Osteoblast (primary cell): ENCODE data around the gene IL6ST. TPM values are rescaled to one million over a fixed set of nuclear protein-coding genes. Genes with fewer than 3 reads are reported as not detected.

Experiments used
- DNase-seq: peaks from one replicate; pipeline ENCODE4 v3.0.0; 2011; ENCODE audit warnings: low spot score, mixed read lengths; ENCODE audit not compliant: insufficient read length; ENCODE audit errors: missing footprints
- H2AFZ ChIP-seq: 2 replicates; pipeline ENCODE4 v1.6.0; 2011; ENCODE audit warnings: mild to moderate bottlenecking, low read length
- H3K27ac ChIP-seq: 2 replicates; pipeline ENCODE4 v1.5.1; 2011; ENCODE audit warnings: mild to moderate bottlenecking, low read depth, low read length, moderate library complexity
- H3K27me3 ChIP-seq: 2 replicates; pipeline ENCODE4 v1.6.0; 2012; ENCODE audit warnings: mild to moderate bottlenecking, control low read depth, inconsistent platforms, low read length, moderate library complexity; ENCODE audit not compliant: insufficient read depth
- H3K36me3 ChIP-seq: 2 replicates; pipeline ENCODE4 v1.5.1; 2011; ENCODE audit warnings: mild to moderate bottlenecking, low read length, control low read depth, moderate library complexity; ENCODE audit not compliant: insufficient read depth
- H3K4me1 ChIP-seq: 2 replicates; pipeline ENCODE4 v1.5.1; 2011; ENCODE audit warnings: mild to moderate bottlenecking, low read length, control low read depth, moderate library complexity; ENCODE audit not compliant: insufficient read depth
- H3K4me2 ChIP-seq: 2 replicates; pipeline ENCODE4 v1.6.0; 2011; ENCODE audit warnings: mild to moderate bottlenecking, low read length; ENCODE audit not compliant: insufficient read depth
- H3K4me3 ChIP-seq: fragments of 200-600 bp; sonication (generic); 3 replicates; pipeline ENCODE4 v1.5.1; 2012; ENCODE audit warnings: mild to moderate bottlenecking, low read length, inconsistent platforms; ENCODE audit not compliant: insufficient read depth
- H3K79me2 ChIP-seq: 2 replicates; pipeline ENCODE4 v1.6.0; 2012; ENCODE audit warnings: mild to moderate bottlenecking, low read length, control low read depth, inconsistent platforms; ENCODE audit not compliant: insufficient read depth
- H3K9me3 ChIP-seq: 2 replicates; pipeline ENCODE4 v1.5.1; 2011; ENCODE audit warnings: low read depth, low read length, control low read depth
- H4K20me1 ChIP-seq: 2 replicates; pipeline ENCODE4 v1.6.0; 2012; ENCODE audit warnings: mild to moderate bottlenecking, low read length, control low read depth; ENCODE audit not compliant: insufficient read depth
- total RNA-seq: library from RNA; depleted of rRNA; stranded (reverse); fragments of >200 nt; gene quantifications from 2 replicates; pipeline ENCODE4 v1.2.3, GENCODE V29; 2012
- TF ChIP-seq, protein P1 (sequence below): IDR thresholded peaks from 2 replicates; pipeline ENCODE4 v1.5.1; 2011; ENCODE audit warnings: mild to moderate bottlenecking, low read depth, low read length, moderate library complexity; ENCODE audit errors: extremely low read depth

The IL6ST gene
- total RNA-seq, 1 donor = 804 TPM

DNA sequence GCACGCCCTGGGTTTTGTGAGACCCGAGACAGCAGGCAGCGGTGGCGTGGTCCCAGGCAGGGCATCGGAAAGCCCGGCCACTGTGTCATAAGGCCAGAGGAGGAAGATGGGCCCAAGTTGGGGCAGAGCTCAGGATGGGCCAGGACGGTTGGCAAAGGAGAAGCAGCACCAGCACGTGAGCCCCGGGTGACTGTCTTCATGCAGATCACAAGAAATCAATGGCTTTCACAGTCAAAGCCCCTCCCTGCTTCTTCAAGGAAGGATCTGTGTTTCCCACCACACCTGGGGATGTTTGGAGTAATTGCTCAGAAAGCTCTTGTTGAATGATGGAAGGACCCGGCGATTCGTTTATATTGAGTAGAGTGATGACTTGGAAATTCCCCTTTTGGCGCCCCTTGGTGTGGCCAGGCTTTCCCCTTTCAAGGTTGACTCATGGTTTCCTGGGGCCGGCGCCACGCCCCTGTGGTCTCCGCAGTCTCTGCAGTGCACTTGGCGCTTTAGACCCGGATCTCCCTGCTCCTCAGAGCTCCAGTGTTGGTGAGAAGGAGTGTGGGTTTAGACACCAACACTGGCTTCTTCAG lies 91.6 kb downstream of the IL6ST start:
- no peaks in the 10 kb centered on the region for H3K27me3 ChIP-seq
- no peaks in the 10 kb centered on the region for H3K79me2 ChIP-seq
- H2AFZ ChIP-seq = no peak overlapping the region
- H3K4me2 ChIP-seq = no peak overlapping the region
- peaks cover 30% of the 10 kb centered on the region for H3K4me1 ChIP-seq
- no peak overlapping the region for H3K4me3 ChIP-seq
- H4K20me1 ChIP-seq = no peaks in the 10 kb centered on the region
- H3K27ac ChIP-seq = no peak overlapping the region
- H3K36me3 ChIP-seq = no peaks in the 10 kb centered on the region
- DNase-seq = peak; percentile 53
- TF ChIP-seq, protein P1, sequence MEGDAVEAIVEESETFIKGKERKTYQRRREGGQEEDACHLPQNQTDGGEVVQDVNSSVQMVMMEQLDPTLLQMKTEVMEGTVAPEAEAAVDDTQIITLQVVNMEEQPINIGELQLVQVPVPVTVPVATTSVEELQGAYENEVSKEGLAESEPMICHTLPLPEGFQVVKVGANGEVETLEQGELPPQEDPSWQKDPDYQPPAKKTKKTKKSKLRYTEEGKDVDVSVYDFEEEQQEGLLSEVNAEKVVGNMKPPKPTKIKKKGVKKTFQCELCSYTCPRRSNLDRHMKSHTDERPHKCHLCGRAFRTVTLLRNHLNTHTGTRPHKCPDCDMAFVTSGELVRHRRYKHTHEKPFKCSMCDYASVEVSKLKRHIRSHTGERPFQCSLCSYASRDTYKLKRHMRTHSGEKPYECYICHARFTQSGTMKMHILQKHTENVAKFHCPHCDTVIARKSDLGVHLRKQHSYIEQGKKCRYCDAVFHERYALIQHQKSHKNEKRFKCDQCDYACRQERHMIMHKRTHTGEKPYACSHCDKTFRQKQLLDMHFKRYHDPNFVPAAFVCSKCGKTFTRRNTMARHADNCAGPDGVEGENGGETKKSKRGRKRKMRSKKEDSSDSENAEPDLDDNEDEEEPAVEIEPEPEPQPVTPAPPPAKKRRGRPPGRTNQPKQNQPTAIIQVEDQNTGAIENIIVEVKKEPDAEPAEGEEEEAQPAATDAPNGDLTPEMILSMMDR = no peak
- no peaks in the 10 kb centered on the region for H3K9me3 ChIP-seq

DNA sequence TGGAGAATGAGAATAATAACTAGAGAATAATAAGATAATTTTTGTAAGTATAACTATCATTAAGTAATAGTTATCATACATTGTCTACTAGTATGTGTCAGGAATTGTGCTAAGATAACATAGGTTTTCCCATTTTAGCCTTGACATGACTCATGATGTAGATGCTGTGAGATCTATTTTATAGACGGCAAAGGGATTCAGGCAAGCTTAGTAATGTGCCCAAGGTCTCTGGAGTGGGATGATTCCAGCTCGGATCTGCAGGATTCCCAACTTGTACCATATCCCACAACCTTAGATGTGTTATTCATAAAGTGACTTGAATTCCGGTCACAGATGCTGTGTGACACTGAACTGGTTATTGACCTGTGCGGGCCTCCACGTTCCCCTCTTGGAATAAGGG lies 92.1 kb downstream of the IL6ST start:
- Histone ChIP-seq H3K4me2 (no peak overlapping the region), H3K36me3 (no peaks in the 10 kb centered on the region), H3K4me1 (peaks cover 32% of the 10 kb centered on the region), H2AFZ (no peak overlapping the region), H3K4me3 (no peak overlapping the region), H3K9me3 (no peaks in the 10 kb centered on the region), H3K79me2 (no peaks in the 10 kb centered on the region), H3K27me3 (no peaks in the 10 kb centered on the region), H4K20me1 (no peaks in the 10 kb centered on the region), H3K27ac (no peak overlapping the region)
- TF ChIP-seq, protein P1 = no peak
- DNase-seq = peak; percentile 61

DNA sequence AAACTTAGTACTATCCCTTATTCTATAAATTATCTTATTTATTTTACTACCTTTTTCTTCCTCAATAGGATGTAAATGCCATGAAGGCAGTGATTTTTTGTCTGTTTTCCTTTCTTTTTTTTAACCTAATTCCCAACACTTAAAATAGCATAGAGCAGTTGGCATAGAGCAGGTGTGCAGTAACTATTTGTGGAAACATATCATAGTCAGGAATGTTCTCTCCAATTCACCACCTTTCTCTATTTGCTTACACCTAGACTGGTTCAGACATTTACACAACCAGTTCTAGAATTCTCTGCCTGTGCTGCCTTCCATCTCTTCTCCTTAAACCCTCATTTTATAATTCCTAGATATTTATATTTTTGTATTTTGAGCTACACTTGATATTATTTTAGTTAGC lies 94.0 kb downstream of the IL6ST start:
- Histone ChIP-seq H3K27me3 (no peaks in the 10 kb centered on the region), H3K27ac (no peak overlapping the region), H4K20me1 (no peaks in the 10 kb centered on the region), H2AFZ (no peak overlapping the region), H3K4me1 (peaks cover 39% of the 10 kb centered on the region), H3K36me3 (no peaks in the 10 kb centered on the region), H3K9me3 (no peaks in the 10 kb centered on the region), H3K79me2 (no peaks in the 10 kb centered on the region), H3K4me2 (no peak overlapping the region), H3K4me3 (no peak overlapping the region)
- TF ChIP-seq, protein P1 = no peak
- DNase-seq = no peak

DNA sequence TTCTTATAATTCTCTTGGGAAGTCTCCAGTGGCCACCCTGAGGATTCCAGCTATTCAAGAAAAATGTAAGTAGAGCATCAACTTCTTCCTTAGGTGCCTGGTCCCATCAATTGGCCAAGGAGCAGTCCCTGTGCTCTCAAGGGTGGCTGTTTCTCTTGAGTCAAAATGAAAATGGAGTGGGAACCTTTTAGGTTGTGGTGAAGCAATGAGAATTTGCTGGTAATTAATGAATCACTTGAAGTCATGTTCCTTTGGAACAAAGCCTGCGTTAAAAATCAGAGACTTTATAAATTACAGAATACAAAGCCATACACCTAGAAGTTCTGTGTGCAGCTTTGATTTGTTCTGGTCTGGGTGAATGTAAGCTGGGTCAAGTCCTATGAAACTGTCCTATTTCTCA lies 94.7 kb downstream of the IL6ST start:
- H3K4me2 ChIP-seq = no peak overlapping the region
- H3K79me2 ChIP-seq = no peaks in the 10 kb centered on the region
- H3K27ac ChIP-seq = no peak overlapping the region
- no peaks in the 10 kb centered on the region for H3K9me3 ChIP-seq
- H3K27me3 ChIP-seq = no peaks in the 10 kb centered on the region
- H3K36me3 ChIP-seq = no peaks in the 10 kb centered on the region
- DNase-seq = peak; percentile 69
- no peaks in the 10 kb centered on the region for H4K20me1 ChIP-seq
- H2AFZ ChIP-seq = no peak overlapping the region
- no peak overlapping the region for H3K4me3 ChIP-seq
- TF ChIP-seq, protein P1 = no peak
- H3K4me1 ChIP-seq = peaks cover 39% of the 10 kb centered on the region
